Suppressor macrophage treated with lipopolysaccharide for 4 hours (primary cell): ENCODE measurements around the gene ABHD17A.

ENCODE experiments used
- DNase-seq: peaks from one replicate; pipeline ENCODE4 v3.0.0-alpha.2; 2020

Gene ABHD17A

GRCh38 chr19:1832046-1832663 lies 53.1 kb downstream of the ABHD17A start:
- no peak for DNase-seq

- DNase-seq = no peak
Observed at GRCh38 chr19:1830978-1831377, 54.3 kb downstream of the ABHD17A start.

GRCh38 chr19:1830568-1830967 lies 54.7 kb downstream of the ABHD17A start:
- no peak for DNase-seq

- no peak for DNase-seq
Observed at GRCh38 chr19:1829958-1830357, 55.3 kb downstream of the ABHD17A start.

- no peak for DNase-seq
Observed at GRCh38 chr19:1828279-1829238, 56.7 kb downstream of the ABHD17A start.

GRCh38 chr19:1827566-1828278 lies 57.6 kb downstream of the ABHD17A start:
- no peak for DNase-seq
